OCI-LY1 (cell line): Measurements from ENCODE around the gene TGFBR3L.

Experiments
- H2AFZ ChIP-seq: fragments of 200-600 bp; sonication (generic), shearing (Covaris generic); 2 replicates; pipeline ENCODE4 v1.6.0; 2014; ENCODE audit warnings: antibody characterized with exemption, mild to moderate bottlenecking, low read length
- H3F3A ChIP-seq: fragments of 200-600 bp; sonication (generic), shearing (Covaris generic); 2 replicates; pipeline ENCODE4 v1.6.0; 2014; ENCODE audit warnings: mild to moderate bottlenecking, antibody characterized with exemption, low read length, moderate library complexity; ENCODE audit not compliant: insufficient read depth
- H3K27ac ChIP-seq: fragments of 200-600 bp; sonication (generic); 2 replicates; pipeline ENCODE4 v1.5.1; 2014; ENCODE audit warnings: low read length, mixed run types, mild to moderate bottlenecking, low read depth; ENCODE audit not compliant: poor library complexity, severe bottlenecking
- H3K27me3 ChIP-seq: fragments of 200-600 bp; sonication (generic); 2 replicates; pipeline ENCODE4 v1.6.0; 2014; ENCODE audit warnings: antibody characterized with exemption, mild to moderate bottlenecking, low read length, moderate library complexity; ENCODE audit not compliant: insufficient read depth
- H3K36me3 ChIP-seq: fragments of 200-600 bp; sonication (generic); 2 replicates; pipeline ENCODE4 v1.6.1; 2014; ENCODE audit warnings: mild to moderate bottlenecking, antibody characterized with exemption, low read length, moderate library complexity, mixed read lengths; ENCODE audit not compliant: insufficient read depth
- H3K4me1 ChIP-seq: fragments of 200-600 bp; sonication (generic); 2 replicates; pipeline ENCODE4 v1.5.1; 2014; ENCODE audit warnings: mild to moderate bottlenecking, low read length, moderate library complexity; ENCODE audit not compliant: insufficient read depth, severe bottlenecking
- H3K4me2 ChIP-seq: fragments of 200-600 bp; sonication (generic), shearing (Covaris generic); 2 replicates; pipeline ENCODE4 v1.6.1; 2014; ENCODE audit warnings: low read length
- H3K4me3 ChIP-seq: fragments of 200-600 bp; sonication (generic); 2 replicates; pipeline ENCODE4 v1.5.1; 2014; ENCODE audit warnings: low read length, low read depth, mild to moderate bottlenecking, mixed read lengths; ENCODE audit not compliant: poor library complexity, severe bottlenecking
- H3K79me2 ChIP-seq: fragments of 200-600 bp; shearing (Covaris generic); 2 replicates; pipeline ENCODE4 v1.6.1; 2016; ENCODE audit warnings: mixed run types, low read length, mixed read lengths; ENCODE audit not compliant: insufficient read depth
- H3K9ac ChIP-seq: fragments of 200-600 bp; sonication (generic), shearing (Covaris generic); 2 replicates; pipeline ENCODE4 v1.6.1; 2014; ENCODE audit warnings: mild to moderate bottlenecking, low read length, mixed read lengths
- H3K9me2 ChIP-seq: fragments of 200-600 bp; sonication (generic), shearing (Covaris generic); 2 replicates; pipeline ENCODE4 v1.6.1; 2014; ENCODE audit warnings: low read depth, mild to moderate bottlenecking, low read length, mixed read lengths
- H3K9me3 ChIP-seq: fragments of 200-600 bp; shearing (Covaris generic); 2 replicates; pipeline ENCODE4 v1.6.1; 2014; ENCODE audit warnings: low read length, mixed read lengths
- H4K20me1 ChIP-seq: fragments of 200-600 bp; sonication (generic), shearing (Covaris generic); 2 replicates; pipeline ENCODE4 v1.6.0; 2016; ENCODE audit warnings: mild to moderate bottlenecking, low read length; ENCODE audit not compliant: insufficient read depth
- CTCF ChIP-seq: fragments of 200-600 bp; sonication (generic), shearing (Covaris generic); IDR thresholded peaks from 2 replicates; pipeline ENCODE4 v1.5.1; 2017; ENCODE audit warnings: mild to moderate bottlenecking, antibody characterized with exemption, low read length, moderate library complexity, mixed read lengths
- EZH2 ChIP-seq: fragments of 200-600 bp; sonication (generic), shearing (Covaris generic); IDR thresholded peaks from 2 replicates; pipeline ENCODE4 v1.8.0; 2017; ENCODE audit warnings: borderline replicate concordance, mixed run types, mild to moderate bottlenecking, antibody characterized with exemption, low read length, moderate library complexity, mixed read lengths

The TGFBR3L gene

GRCh38 chr19:7962644-7963268 is 48.1 kb downstream of the TGFBR3L start:
- H3K79me2 ChIP-seq, result no peaks in the 10 kb centered on the region
- H3K27me3 ChIP-seq, result no peaks in the 10 kb centered on the region
- no peak overlapping the region for H3K27ac ChIP-seq
- no peak overlapping the region for H3K4me2 ChIP-seq
- no peaks in the 10 kb centered on the region for H3K9me3 ChIP-seq
- no peaks in the 10 kb centered on the region for H3F3A ChIP-seq
- no peaks in the 10 kb centered on the region for H4K20me1 ChIP-seq
- TF ChIP-seq EZH2 (no peak), CTCF (no peak)
- H3K4me1 ChIP-seq, result no peaks in the 10 kb centered on the region
- peaks cover 97% of the 10 kb centered on the region for H3K36me3 ChIP-seq
- H3K9me2 ChIP-seq, result no peaks in the 10 kb centered on the region
- no peak overlapping the region for H2AFZ ChIP-seq
- H3K4me3 ChIP-seq, result no peak overlapping the region
- H3K9ac ChIP-seq, result no peak overlapping the region

GRCh38 chr19:7963566-7963965 is 48.9 kb downstream of the TGFBR3L start:
- Histone ChIP-seq H3K9ac (no peak overlapping the region), H3K4me2 (no peak overlapping the region), H2AFZ (no peak overlapping the region), H3K4me3 (no peak overlapping the region), H3K27me3 (no peaks in the 10 kb centered on the region), H3K4me1 (no peaks in the 10 kb centered on the region), H3K9me2 (no peaks in the 10 kb centered on the region), H3K36me3 (peaks cover 97% of the 10 kb centered on the region), H3K9me3 (no peaks in the 10 kb centered on the region), H3K79me2 (no peaks in the 10 kb centered on the region), H4K20me1 (no peaks in the 10 kb centered on the region), H3K27ac (no peak overlapping the region), H3F3A (no peaks in the 10 kb centered on the region)
- TF ChIP-seq CTCF, result no peak
- no peak for TF ChIP-seq EZH2

- no peaks in the 10 kb centered on the region for H3K27me3 ChIP-seq
- H3K4me2 ChIP-seq, result no peak overlapping the region
- H3F3A ChIP-seq, result no peaks in the 10 kb centered on the region
- no peaks in the 10 kb centered on the region for H3K4me1 ChIP-seq
- no peak overlapping the region for H3K27ac ChIP-seq
- H2AFZ ChIP-seq, result no peak overlapping the region
- no peaks in the 10 kb centered on the region for H4K20me1 ChIP-seq
- H3K9ac ChIP-seq, result no peak overlapping the region
- no peaks in the 10 kb centered on the region for H3K9me2 ChIP-seq
- no peaks in the 10 kb centered on the region for H3K9me3 ChIP-seq
- peaks cover 94% of the 10 kb centered on the region for H3K36me3 ChIP-seq
- TF ChIP-seq CTCF (no peak), EZH2 (no peak)
- no peaks in the 10 kb centered on the region for H3K79me2 ChIP-seq
- H3K4me3 ChIP-seq, result no peak overlapping the region
Observed at GRCh38 chr19:7965259-7965841, 50.7 kb downstream of the TGFBR3L start.
